Ishikawa (cell line): Measurements from ENCODE around the gene TTC4.
A peak's percentile ranks its signal among the peaks of the same experiment; 100 is the strongest.

Source experiments
- CEBPB ChIP-seq: IDR thresholded peaks from 2 replicates; pipeline ENCODE4 v1.6.1; 2012
- EP300 ChIP-seq: IDR thresholded peaks from 2 replicates; pipeline ENCODE4 v1.6.1; 2012; ENCODE audit warnings: borderline replicate concordance
- NFIC ChIP-seq: IDR thresholded peaks from 2 replicates; pipeline ENCODE4 v1.6.1; 2012
- RAD21 ChIP-seq: IDR thresholded peaks from 2 replicates; pipeline ENCODE4 v1.6.1; 2012; ENCODE audit warnings: low read depth
- TAF1 ChIP-seq: IDR thresholded peaks from 2 replicates; pipeline ENCODE4 v1.6.1; 2012; ENCODE audit warnings: low read depth, mild to moderate bottlenecking
- YY1 ChIP-seq: IDR thresholded peaks from 2 replicates; pipeline ENCODE4 v1.6.1; 2012; ENCODE audit warnings: low read depth
- TF ChIP-seq, protein P1 (sequence below): IDR thresholded peaks from 2 replicates; pipeline ENCODE4 v1.6.1; 2012
- TF ChIP-seq, protein P2 (sequence below): IDR thresholded peaks from 2 replicates; pipeline ENCODE4 v1.6.1; 2012; ENCODE audit warnings: low read depth, mild to moderate bottlenecking

DNA sequence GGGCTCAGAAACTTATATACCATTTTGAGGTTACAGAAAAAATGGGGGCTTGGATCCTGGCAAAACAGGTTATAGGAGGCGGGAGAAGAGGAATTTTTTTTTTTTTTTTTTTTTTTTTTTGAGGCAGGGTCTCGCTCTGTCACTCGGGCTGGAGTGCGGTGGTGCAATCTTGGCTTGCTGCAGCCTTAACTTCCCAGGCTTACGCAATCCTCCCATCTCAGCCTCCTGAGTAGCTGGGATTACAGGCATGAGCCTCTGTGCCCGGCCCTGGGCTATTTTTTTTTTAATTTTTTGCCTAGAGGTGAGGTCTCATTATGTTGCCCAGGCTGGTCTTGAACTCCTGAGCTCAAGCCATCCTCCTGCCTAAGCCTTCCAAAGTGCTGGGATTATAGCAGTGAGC, 49.3 kb upstream of the TTC4 start:
- TF ChIP-seq EP300 (no peak), CEBPB (peak; percentile 57), YY1 (no peak), TAF1 (no peak), RAD21 (no peak), NFIC (no peak)
- TF ChIP-seq, protein P1, sequence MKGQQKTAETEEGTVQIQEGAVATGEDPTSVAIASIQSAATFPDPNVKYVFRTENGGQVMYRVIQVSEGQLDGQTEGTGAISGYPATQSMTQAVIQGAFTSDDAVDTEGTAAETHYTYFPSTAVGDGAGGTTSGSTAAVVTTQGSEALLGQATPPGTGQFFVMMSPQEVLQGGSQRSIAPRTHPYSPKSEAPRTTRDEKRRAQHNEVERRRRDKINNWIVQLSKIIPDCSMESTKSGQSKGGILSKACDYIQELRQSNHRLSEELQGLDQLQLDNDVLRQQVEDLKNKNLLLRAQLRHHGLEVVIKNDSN: no peak
- TF ChIP-seq, protein P2, sequence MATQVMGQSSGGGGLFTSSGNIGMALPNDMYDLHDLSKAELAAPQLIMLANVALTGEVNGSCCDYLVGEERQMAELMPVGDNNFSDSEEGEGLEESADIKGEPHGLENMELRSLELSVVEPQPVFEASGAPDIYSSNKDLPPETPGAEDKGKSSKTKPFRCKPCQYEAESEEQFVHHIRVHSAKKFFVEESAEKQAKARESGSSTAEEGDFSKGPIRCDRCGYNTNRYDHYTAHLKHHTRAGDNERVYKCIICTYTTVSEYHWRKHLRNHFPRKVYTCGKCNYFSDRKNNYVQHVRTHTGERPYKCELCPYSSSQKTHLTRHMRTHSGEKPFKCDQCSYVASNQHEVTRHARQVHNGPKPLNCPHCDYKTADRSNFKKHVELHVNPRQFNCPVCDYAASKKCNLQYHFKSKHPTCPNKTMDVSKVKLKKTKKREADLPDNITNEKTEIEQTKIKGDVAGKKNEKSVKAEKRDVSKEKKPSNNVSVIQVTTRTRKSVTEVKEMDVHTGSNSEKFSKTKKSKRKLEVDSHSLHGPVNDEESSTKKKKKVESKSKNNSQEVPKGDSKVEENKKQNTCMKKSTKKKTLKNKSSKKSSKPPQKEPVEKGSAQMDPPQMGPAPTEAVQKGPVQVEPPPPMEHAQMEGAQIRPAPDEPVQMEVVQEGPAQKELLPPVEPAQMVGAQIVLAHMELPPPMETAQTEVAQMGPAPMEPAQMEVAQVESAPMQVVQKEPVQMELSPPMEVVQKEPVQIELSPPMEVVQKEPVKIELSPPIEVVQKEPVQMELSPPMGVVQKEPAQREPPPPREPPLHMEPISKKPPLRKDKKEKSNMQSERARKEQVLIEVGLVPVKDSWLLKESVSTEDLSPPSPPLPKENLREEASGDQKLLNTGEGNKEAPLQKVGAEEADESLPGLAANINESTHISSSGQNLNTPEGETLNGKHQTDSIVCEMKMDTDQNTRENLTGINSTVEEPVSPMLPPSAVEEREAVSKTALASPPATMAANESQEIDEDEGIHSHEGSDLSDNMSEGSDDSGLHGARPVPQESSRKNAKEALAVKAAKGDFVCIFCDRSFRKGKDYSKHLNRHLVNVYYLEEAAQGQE: no peak
